SK-N-SH (cell line): ENCODE data around the gene SCO2.

ENCODE experiments used
- CHD2 ChIP-seq: fragments of 150-350 bp; IDR thresholded peaks from 2 replicates; pipeline ENCODE4 v1.6.1; 2018; ENCODE audit warnings: low read length; ENCODE audit not compliant: partially characterized antibody
- CTCF ChIP-seq: fragments of 200-600 bp; sonication (generic); IDR thresholded peaks from 2 replicates; pipeline ENCODE4 v1.6.1; 2017; ENCODE audit warnings: antibody characterized with exemption, mild to moderate bottlenecking, moderate library complexity
- EP300 ChIP-seq, 2 experiments: IDR thresholded peaks; 2 replicates each; pipeline versions ENCODE4 v1.4.0 to v1.6.1; 2012; ENCODE audit warnings: borderline replicate concordance in 1 of 2, low read depth in 1 of 2, low read length in 1 of 2
- EZH2phosphoT487 ChIP-seq: fragments of 200-600 bp; sonication (generic); IDR thresholded peaks from 2 replicates; pipeline ENCODE4 v1.6.1; 2017; ENCODE audit warnings: low read depth, mixed run types, mild to moderate bottlenecking, antibody characterized with exemption, moderate library complexity, borderline replicate concordance
- FOXM1 ChIP-seq: IDR thresholded peaks from 2 replicates; pipeline ENCODE4 v1.4.0; 2012; ENCODE audit warnings: low read depth, mild to moderate bottlenecking
- MAX ChIP-seq: IDR thresholded peaks from 2 replicates; pipeline ENCODE4 v1.4.0; 2012; ENCODE audit warnings: low read depth
- NFIC ChIP-seq: IDR thresholded peaks from 2 replicates; pipeline ENCODE4 v1.4.0; 2012; ENCODE audit warnings: borderline replicate concordance
- NRF1 ChIP-seq: IDR thresholded peaks from 2 replicates; pipeline ENCODE4 v1.6.1; 2012; ENCODE audit warnings: low read depth, mild to moderate bottlenecking, low read length
- POLR2AphosphoS5 ChIP-seq: IDR thresholded peaks from 2 replicates; pipeline ENCODE4 v1.6.1; 2012; ENCODE audit warnings: low read depth, low read length
- REST ChIP-seq: IDR thresholded peaks from 2 replicates; pipeline ENCODE4 v1.6.1; 2012; ENCODE audit warnings: mild to moderate bottlenecking, low read depth, low read length, moderate library complexity
- SMC3 ChIP-seq: IDR thresholded peaks from 2 replicates; pipeline ENCODE4 v1.6.1; 2012; ENCODE audit warnings: low read depth, low read length, improper control_type of control experiment
- TAF1 ChIP-seq: IDR thresholded peaks from 2 replicates; pipeline ENCODE4 v1.6.1; 2012; ENCODE audit warnings: low read depth, mild to moderate bottlenecking, low read length, moderate library complexity, borderline replicate concordance
- ZBTB33 ChIP-seq: IDR thresholded peaks from 2 replicates; pipeline ENCODE4 v1.4.0; 2012; ENCODE audit warnings: low read depth, borderline replicate concordance

- TF ChIP-seq POLR2AphosphoS5 = no peak
- no peak for TF ChIP-seq CHD2
- TF ChIP-seq EZH2phosphoT487 = no peak
- no peak for TF ChIP-seq NRF1
- no peak for TF ChIP-seq ZBTB33
- no peak for TF ChIP-seq CTCF
- TF ChIP-seq EP300 (IDR thresholded peaks at IDR 0.05; ENCODE audit: borderline replicate concordance in 1 of 2, low read depth in 1 of 2, low read length in 1 of 2) = no peak
- no peak for TF ChIP-seq FOXM1
- TF ChIP-seq MAX = no peak
- TF ChIP-seq SMC3 = no peak
- TF ChIP-seq REST = no peak
- no peak for TF ChIP-seq NFIC
- no peak for TF ChIP-seq TAF1
Measured at GRCh38 chr22:50520826-50521453, 4.5 kb downstream of the SCO2 start.
